BJ (cell line): ENCODE measurements around the gene KCNJ16. TPM values are rescaled to one million over a fixed set of nuclear protein-coding genes. Genes with fewer than 3 reads are reported as not detected.

Experiments used
- CTCF ChIA-PET: fragments of 350-600 bp; formaldehyde crosslinking; extraction: SDS; loops from one replicate; lab custom pipeline; 2021; ENCODE audit warnings: antibody characterized with exemption, inconsistent platforms; lab: Yijun Ruan, JAX
- POLR2A ChIA-PET: fragments of 300-600 bp; sonication (Branson Sonifier 250); formaldehyde crosslinking; extraction: SDS; loops from one replicate; lab custom pipeline; 2021; ENCODE audit warnings: antibody characterized with exemption; lab: Charles Lee
- DNase-seq: peaks from one replicate; pipeline ENCODE4 v3.0.0-alpha.2; 2011; ENCODE audit warnings: low read depth
- H3K27me3 ChIP-seq: 2 replicates; pipeline ENCODE4 v1.6.0; 2011; ENCODE audit warnings: low read length; ENCODE audit not compliant: control insufficient read depth, insufficient read depth
- H3K36me3 ChIP-seq: 2 replicates; pipeline ENCODE4 v1.5.1; 2011; ENCODE audit warnings: low read length; ENCODE audit not compliant: control insufficient read depth, insufficient read depth
- H3K4me3 ChIP-seq: 2 replicates; pipeline ENCODE4 v1.5.1; 2011; ENCODE audit warnings: low read depth, mild to moderate bottlenecking, control low read depth, low read length
- CTCF ChIP-seq: IDR thresholded peaks from 2 replicates; pipeline ENCODE4 v1.5.1; 2011; ENCODE audit warnings: low read depth, mild to moderate bottlenecking, control low read depth, inconsistent platforms, low read length, moderate library complexity; ENCODE audit not compliant: insufficient read depth
- polyA plus RNA-seq: library from polyadenylated mRNA; depleted of rRNA; stranded (reverse); fragments of >200 nt; gene quantifications from 2 replicates; pipeline ENCODE4 v1.2.3, GENCODE V29; 2011

KCNJ16 gene
- polyA plus RNA-seq, 1 experiment, result not detected

DNA sequence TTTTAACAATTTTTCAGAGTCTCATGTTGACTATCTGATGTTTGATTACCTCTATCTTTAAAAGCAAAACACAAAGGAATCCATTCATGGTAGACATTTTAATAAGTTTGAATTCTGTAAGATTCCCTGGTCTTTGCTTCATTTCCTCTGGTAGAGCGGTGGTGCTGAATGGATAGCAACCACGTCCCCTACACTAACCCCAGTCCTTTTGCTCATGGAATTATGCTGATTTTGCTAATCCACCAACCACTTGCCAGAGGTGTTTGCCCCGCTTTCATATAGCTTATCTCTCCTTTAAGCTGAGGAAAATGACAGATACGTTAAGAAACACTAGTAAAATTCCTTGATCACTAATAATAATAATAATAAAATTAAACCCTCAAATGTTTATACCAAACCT is 9.5 kb downstream of the KCNJ16 start:
- no peak for TF ChIP-seq CTCF
- POLR2A ChIA-PET, result no interaction called here
- H3K36me3 ChIP-seq, result no peaks in the 10 kb centered on the region
- H3K27me3 ChIP-seq, result no peaks in the 10 kb centered on the region
- CTCF ChIA-PET, result no interaction called here
- H3K4me3 ChIP-seq, result no peak overlapping the region
- no peak for DNase-seq

- H3K27me3 ChIP-seq, result no peaks in the 10 kb centered on the region
- no peak for TF ChIP-seq CTCF
- H3K36me3 ChIP-seq, result no peaks in the 10 kb centered on the region
- POLR2A ChIA-PET, result no interaction called here
- no peak overlapping the region for H3K4me3 ChIP-seq
- CTCF ChIA-PET, result no interaction called here
- no peak for DNase-seq
Measured at GRCh38 chr17:70086516-70086915, 11.5 kb downstream of the KCNJ16 start.

- POLR2A ChIA-PET, result no interaction called here
- CTCF ChIA-PET, result no interaction called here
- TF ChIP-seq CTCF, result no peak
- peak; percentile 56 for DNase-seq
- Histone ChIP-seq H3K36me3 (no peaks in the 10 kb centered on the region), H3K4me3 (no peak overlapping the region), H3K27me3 (no peaks in the 10 kb centered on the region)
Measured at GRCh38 chr17:70089513-70090148, 14.6 kb downstream of the KCNJ16 start.

DNA sequence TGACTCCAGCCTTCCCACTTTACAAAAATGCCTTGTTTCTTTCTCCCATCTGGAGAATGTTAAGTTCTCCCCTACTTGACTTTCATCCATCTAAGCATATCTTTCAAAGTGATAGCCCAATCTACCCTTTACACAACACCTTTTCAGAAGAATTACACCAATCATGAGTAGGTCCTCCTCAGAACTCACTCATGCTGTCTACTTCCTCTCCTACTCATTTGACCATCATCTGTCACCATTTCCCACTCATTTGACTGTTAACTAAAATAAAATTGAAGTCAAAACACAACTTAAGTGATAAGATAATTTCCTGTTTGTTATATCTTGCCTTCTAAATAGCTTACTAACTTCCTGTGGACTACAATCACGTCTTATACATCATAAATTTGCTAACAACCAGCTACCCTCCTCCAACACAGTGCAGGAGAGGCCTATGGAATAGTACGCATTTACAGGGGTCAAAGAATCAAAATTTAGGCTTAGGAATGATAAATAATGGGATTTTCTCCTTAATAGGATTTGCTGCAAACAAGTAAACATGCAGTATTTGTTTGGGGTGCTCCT is 16.1 kb downstream of the KCNJ16 start:
- no peak for DNase-seq
- Histone ChIP-seq H3K36me3 (no peaks in the 10 kb centered on the region), H3K4me3 (no peak overlapping the region), H3K27me3 (no peaks in the 10 kb centered on the region)
- ChIA-PET CTCF (interaction anchor here (0.6 kb wide), 1 partner anchor 521 kb away, joined by 3 read pairs; no protein-coding TSS in a partner anchor), POLR2A (interaction anchor here (0.6 kb wide), 1 partner anchor 783 kb away, joined by 3 read pairs; no protein-coding TSS in a partner anchor)
- TF ChIP-seq CTCF, result no peak

DNA sequence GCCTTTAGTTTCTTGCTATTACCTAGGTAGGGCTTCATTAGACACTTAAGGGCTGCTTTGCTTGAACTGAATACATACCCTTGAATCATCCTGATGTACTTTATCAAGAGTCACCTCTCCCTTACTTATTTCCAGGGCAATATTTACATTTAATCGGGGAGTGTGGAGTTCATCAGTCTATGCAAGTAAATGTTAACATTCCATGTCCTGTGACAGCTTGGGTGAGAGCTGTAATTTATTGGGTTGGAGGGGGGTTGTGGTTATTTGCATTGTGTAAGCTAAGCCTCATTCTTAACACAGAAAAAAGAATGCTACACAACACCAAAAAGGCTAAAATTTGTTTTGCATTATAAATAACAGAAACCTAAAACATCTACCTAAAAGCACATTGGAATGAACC is 16.7 kb downstream of the KCNJ16 start:
- no peaks in the 10 kb centered on the region for H3K36me3 ChIP-seq
- no peak for TF ChIP-seq CTCF
- POLR2A ChIA-PET, result no interaction called here

More for the DNA sequence above, 16.7 kb downstream of the KCNJ16 start:
- CTCF ChIA-PET, result no interaction called here
- Histone ChIP-seq H3K4me3 (no peak overlapping the region), H3K27me3 (no peaks in the 10 kb centered on the region)
- DNase-seq, result no peak
